Fibroblast of peridontal ligament (primary cell): ENCODE data around the gene SLC35A3.

Experiments
- DNase-seq: peaks from one replicate; pipeline ENCODE4 v3.0.0-alpha.2; 2010; ENCODE audit errors: extremely low read depth

The SLC35A3 gene

GRCh38 chr1:100076744-100077143 lies 106.9 kb downstream of the SLC35A3 start:
- DNase-seq: no peak

- no peak for DNase-seq
Observed at GRCh38 chr1:100077531-100077930, 107.7 kb downstream of the SLC35A3 start.

DNA sequence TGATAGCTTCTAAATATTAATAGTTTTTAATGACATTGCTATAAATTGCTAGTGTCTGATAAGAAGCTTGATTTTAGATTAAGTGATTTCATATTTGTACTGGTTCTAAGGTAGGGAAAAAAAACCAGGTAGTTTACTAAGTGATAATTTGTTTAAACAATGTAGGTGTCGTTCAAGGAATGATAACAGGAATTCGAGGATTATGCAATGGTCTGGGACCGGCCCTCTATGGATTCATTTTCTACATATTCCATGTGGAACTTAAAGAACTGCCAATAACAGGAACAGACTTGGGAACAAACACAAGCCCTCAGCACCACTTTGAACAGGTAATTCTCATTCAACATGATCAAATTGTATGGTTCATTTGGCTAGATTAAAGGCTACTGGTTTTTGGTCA lies 110.5 kb downstream of the SLC35A3 start:
- DNase-seq: no peak
